ENCODE results near the gene STUB1. TPM values are rescaled to one million over a fixed set of nuclear protein-coding genes. Genes with fewer than 3 reads are reported as not detected.

Gene STUB1
- total and polyA plus RNA-seq, 10 of the 15 experiments (the other 5 are each of a cell fraction or from before 2014, with no cell fraction given), result 4.2 to 136 (median 67.1) TPM

DNA sequence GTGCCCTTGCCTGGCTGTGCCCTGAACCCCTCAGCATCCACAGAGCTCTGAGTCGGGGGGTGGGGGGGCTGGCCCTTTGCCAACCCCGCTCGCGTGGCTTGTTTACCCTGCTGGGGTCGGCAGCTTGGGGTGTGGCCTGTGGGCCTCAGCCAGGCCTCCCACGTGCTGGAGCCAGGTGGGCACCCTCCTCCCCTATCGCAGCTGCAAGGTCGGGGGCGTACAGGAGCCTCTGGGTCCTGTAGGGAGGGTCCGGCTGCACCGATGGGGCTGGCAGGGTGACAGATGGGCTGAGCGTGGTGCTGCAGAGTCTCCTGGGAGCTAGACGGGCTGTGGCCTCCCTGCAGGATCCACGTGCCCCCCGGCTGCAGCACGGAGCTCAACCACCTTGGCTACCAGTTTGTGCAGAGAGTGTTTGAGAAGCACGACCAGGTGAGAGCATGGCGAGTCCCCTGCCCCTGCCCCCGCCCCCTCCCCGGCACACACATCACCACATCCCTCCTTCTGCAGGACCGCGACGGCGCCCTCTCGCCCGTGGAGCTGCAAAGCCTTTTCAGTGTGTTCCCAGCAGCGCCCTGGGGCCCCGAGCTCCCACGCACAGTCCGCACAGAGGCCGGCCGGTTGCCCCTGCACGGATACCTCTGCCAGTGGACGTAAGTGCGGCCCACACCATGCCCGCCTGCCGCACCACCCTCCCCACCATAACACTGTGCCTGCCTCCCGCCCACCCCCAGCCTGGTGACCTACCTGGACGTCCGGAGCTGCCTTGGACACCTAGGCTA lies 8.7 kb upstream of the STUB1 start:
- in situ Hi-C loops (cut with MboI), result no loop called here
- Histone ChIP-seq H3K36me3 (ENCODE audit: control insufficient read depth in 2 of 2, insufficient read depth in 2 of 2, low read length in 1 of 2) (peaks cover 0 to 18% of the 10 kb centered on the region in 2 experiments; a peak in 3 of 4 replicates), H3K4me1 (ENCODE audit: control insufficient read depth, insufficient read depth, low read length) (peaks cover 2% of the 10 kb centered on the region; the same call in 1 of the 2 replicates), H3K27ac (ENCODE audit: control insufficient read depth, insufficient read depth) (no peak overlapping the region), H3K9me3 (replicated peaks; ENCODE audit: control insufficient read depth, insufficient read depth, low read length) (no peaks in the 10 kb centered on the region), H3K79me2 (ENCODE audit: control insufficient read depth, insufficient read depth, low read length) (peaks cover 16% of the 10 kb centered on the region), H3K4me3 (no peak overlapping the region), H3K27me3 (replicated peaks in 1 of 2; ENCODE audit: control insufficient read depth in 2 of 2, insufficient read depth in 2 of 2, low read length in 1 of 2) (no peaks in the 10 kb centered on the region), H2AFZ (ENCODE audit: control insufficient read depth, low read depth, low read length) (no peak overlapping the region), H4K20me1 (ENCODE audit: control insufficient read depth, insufficient read depth) (no peaks in the 10 kb centered on the region; the same call in 1 of the 2 replicates), H3K4me2 (ENCODE audit: control insufficient read depth, insufficient read depth) (no peak overlapping the region), H3K9ac (ENCODE audit: control insufficient read depth, insufficient read depth, low read length) (no peak overlapping the region)
- POLR2A ChIA-PET, result no interaction called here
- FAIRE-seq, result no peak
- SMC1A ChIA-PET (ENCODE audit: uncharacterized antibody, unreplicated experiment), result no interaction called here
- no peak for ATAC-seq
- 90% methylated on average over 31 of the region's 40 CpGs for WGBS (ENCODE audit: insufficient coverage, insufficient replicate concordance, low lambda C conversion rate, missing lambda C conversion rate)
- CTCF ChIA-PET, result no interaction called here
- TF ChIP-seq KDM1A (IDR thresholded peaks at IDR 0.05; ENCODE audit: borderline replicate concordance), result no peak
- TF ChIP-seq POLR2A (IDR thresholded peaks at IDR 0.05; ENCODE audit: low read depth, low read length), result peak; percentile 40; the same call in 1 of the 2 replicates
- TF ChIP-seq, protein P1, sequence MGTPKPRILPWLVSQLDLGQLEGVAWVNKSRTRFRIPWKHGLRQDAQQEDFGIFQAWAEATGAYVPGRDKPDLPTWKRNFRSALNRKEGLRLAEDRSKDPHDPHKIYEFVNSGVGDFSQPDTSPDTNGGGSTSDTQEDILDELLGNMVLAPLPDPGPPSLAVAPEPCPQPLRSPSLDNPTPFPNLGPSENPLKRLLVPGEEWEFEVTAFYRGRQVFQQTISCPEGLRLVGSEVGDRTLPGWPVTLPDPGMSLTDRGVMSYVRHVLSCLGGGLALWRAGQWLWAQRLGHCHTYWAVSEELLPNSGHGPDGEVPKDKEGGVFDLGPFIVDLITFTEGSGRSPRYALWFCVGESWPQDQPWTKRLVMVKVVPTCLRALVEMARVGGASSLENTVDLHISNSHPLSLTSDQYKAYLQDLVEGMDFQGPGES (IDR thresholded peaks at IDR 0.05), result no peak
- no peak for TF ChIP-seq KAT2A (conservative IDR thresholded peaks at IDR 0.05; ENCODE audit: control insufficient read depth, low read depth, low read length)
- no peak for TF ChIP-seq PAX5 (IDR thresholded peaks at IDR 0.05; ENCODE audit: borderline replicate concordance, low read depth, low read length)
- no peak for TF ChIP-seq ZSCAN29 (IDR thresholded peaks at IDR 0.05)
- no peak for TF ChIP-seq EP300 (IDR thresholded peaks at IDR 0.05; ENCODE audit: borderline replicate concordance in 1 of 2, control insufficient read depth in 1 of 2, low read depth in 2 of 2, low read length in 2 of 2)
- BruUV-seq (replicated peaks), result no TSS peak
- DNase-seq (ENCODE audit: low read depth, low spot score), result no peak
- intact Hi-C loops (cut with micrococcal nuclease; ENCODE audit: unreplicated experiment), result no loop called here
- RAD21 ChIA-PET (ENCODE audit: unreplicated experiment), result no interaction called here
